ENCODE data around the gene BLOC1S5.

DNA sequence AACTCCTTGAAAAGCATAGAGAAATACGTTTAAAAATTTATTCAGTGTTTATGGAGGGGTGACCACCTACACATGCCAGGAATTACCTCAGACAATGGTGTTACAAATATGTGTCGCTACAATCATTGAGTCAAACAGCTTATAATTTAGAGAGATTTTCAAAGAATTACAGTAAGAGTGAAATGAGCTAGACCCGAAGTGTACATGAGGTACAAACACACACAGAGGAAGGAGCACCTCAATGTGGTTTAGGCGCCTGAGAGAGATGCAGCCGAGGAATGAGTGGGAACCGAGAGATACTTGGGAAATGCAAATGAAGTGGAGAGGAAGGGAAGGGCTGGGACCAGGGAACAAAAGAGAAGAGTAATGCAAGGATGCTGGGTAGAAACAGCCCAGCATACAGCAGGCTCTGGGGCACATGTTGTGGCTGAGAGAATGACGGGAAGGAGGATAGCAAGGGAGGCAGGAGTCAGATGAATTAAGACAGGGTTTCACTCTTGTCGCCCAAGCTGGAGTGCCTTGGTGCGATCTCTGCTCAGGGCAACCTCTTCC lies 22.6 kb upstream of the BLOC1S5 start:
- TF ChIP-seq, protein P1, sequence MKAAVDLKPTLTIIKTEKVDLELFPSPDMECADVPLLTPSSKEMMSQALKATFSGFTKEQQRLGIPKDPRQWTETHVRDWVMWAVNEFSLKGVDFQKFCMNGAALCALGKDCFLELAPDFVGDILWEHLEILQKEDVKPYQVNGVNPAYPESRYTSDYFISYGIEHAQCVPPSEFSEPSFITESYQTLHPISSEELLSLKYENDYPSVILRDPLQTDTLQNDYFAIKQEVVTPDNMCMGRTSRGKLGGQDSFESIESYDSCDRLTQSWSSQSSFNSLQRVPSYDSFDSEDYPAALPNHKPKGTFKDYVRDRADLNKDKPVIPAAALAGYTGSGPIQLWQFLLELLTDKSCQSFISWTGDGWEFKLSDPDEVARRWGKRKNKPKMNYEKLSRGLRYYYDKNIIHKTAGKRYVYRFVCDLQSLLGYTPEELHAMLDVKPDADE (CRISPR knock-in tag; IDR thresholded peaks at IDR 0.05), result no peak
- TF ChIP-seq POLR2AphosphoS5 (IDR thresholded peaks at IDR 0.05; ENCODE audit: low read depth, low read length) (no peak), TCF7L2 (IDR thresholded peaks at IDR 0.05; ENCODE audit: low read depth, low read length) (no peak), CAMTA2 (CRISPR knock-in tag; IDR thresholded peaks at IDR 0.05; ENCODE audit: borderline replicate concordance) (no peak), JUN (CRISPR knock-in tag; IDR thresholded peaks at IDR 0.05) (no peak), CC2D1A (CRISPR knock-in tag; IDR thresholded peaks at IDR 0.05) (no peak), ZNF101 (CRISPR knock-in tag; IDR thresholded peaks at IDR 0.05; ENCODE audit: borderline replicate concordance, low read depth) (no peak), TRIM24 (CRISPR knock-in tag; IDR thresholded peaks at IDR 0.05) (no peak), ZNF354B (CRISPR knock-in tag; IDR thresholded peaks at IDR 0.05) (no peak), EP300 (IDR thresholded peaks at IDR 0.05; ENCODE audit: low read depth in 2 of 2, low read length in 2 of 2) (no peak), EP300 (CRISPR knock-in tag; IDR thresholded peaks at IDR 0.05; ENCODE audit: borderline replicate concordance) (no peak), YY1 (IDR thresholded peaks at IDR 0.05; ENCODE audit: insufficient read depth, insufficient replicate concordance, low read depth, low read length) (no peak)
- TF ChIP-seq, protein P2, sequence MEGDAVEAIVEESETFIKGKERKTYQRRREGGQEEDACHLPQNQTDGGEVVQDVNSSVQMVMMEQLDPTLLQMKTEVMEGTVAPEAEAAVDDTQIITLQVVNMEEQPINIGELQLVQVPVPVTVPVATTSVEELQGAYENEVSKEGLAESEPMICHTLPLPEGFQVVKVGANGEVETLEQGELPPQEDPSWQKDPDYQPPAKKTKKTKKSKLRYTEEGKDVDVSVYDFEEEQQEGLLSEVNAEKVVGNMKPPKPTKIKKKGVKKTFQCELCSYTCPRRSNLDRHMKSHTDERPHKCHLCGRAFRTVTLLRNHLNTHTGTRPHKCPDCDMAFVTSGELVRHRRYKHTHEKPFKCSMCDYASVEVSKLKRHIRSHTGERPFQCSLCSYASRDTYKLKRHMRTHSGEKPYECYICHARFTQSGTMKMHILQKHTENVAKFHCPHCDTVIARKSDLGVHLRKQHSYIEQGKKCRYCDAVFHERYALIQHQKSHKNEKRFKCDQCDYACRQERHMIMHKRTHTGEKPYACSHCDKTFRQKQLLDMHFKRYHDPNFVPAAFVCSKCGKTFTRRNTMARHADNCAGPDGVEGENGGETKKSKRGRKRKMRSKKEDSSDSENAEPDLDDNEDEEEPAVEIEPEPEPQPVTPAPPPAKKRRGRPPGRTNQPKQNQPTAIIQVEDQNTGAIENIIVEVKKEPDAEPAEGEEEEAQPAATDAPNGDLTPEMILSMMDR (CRISPR knock-in tag; IDR thresholded peaks at IDR 0.05), result no peak
- TF ChIP-seq, protein P3, sequence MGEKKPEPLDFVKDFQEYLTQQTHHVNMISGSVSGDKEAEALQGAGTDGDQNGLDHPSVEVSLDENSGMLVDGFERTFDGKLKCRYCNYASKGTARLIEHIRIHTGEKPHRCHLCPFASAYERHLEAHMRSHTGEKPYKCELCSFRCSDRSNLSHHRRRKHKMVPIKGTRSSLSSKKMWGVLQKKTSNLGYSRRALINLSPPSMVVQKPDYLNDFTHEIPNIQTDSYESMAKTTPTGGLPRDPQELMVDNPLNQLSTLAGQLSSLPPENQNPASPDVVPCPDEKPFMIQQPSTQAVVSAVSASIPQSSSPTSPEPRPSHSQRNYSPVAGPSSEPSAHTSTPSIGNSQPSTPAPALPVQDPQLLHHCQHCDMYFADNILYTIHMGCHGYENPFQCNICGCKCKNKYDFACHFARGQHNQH (CRISPR knock-in tag; IDR thresholded peaks at IDR 0.05), result no peak
- TF ChIP-seq, protein P4, sequence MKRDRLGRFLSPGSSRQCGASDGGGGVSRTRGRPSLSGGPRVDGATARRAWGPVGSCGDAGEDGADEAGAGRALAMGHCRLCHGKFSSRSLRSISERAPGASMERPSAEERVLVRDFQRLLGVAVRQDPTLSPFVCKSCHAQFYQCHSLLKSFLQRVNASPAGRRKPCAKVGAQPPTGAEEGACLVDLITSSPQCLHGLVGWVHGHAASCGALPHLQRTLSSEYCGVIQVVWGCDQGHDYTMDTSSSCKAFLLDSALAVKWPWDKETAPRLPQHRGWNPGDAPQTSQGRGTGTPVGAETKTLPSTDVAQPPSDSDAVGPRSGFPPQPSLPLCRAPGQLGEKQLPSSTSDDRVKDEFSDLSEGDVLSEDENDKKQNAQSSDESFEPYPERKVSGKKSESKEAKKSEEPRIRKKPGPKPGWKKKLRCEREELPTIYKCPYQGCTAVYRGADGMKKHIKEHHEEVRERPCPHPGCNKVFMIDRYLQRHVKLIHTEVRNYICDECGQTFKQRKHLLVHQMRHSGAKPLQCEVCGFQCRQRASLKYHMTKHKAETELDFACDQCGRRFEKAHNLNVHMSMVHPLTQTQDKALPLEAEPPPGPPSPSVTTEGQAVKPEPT (CRISPR knock-in tag; IDR thresholded peaks at IDR 0.05; ENCODE audit: low read depth), result no peak
